ENCODE results near the gene HNMT.
"Not testable (repeated sequence)": the region's sequence is repeated elsewhere in the genome, so short reads cannot be mapped to it uniquely, and the experiment has no call there.

Gene HNMT

DNA sequence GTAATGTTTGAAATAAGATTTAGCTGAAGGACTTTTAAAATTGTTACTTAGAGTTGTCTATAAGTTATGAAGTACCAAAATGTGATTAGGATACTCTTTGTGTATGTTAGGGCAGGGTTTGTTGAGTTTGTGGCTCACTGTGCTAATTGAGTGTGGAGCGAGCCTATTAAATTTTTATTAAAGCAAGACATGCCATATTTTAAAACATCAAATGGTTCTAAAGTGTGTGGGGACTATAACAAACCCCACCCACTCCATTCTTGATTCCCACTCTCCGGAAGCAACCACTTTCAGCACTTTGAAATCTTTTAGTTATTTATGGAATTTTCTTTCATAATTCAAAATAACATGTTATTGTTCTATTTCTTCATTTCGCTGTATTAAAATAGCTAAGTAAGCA, 1.8 kb downstream of the HNMT start:
- ATAC-seq (ENCODE audit: low read depth) = no peak
- no peaks in the 10 kb centered on the region for H3K27me3 ChIP-seq (ENCODE audit: insufficient read depth, poor library complexity, severe bottlenecking)
- no peak overlapping the region for H3K27ac ChIP-seq (ENCODE audit: poor library complexity, severe bottlenecking)
- TF ChIP-seq, protein P1, sequence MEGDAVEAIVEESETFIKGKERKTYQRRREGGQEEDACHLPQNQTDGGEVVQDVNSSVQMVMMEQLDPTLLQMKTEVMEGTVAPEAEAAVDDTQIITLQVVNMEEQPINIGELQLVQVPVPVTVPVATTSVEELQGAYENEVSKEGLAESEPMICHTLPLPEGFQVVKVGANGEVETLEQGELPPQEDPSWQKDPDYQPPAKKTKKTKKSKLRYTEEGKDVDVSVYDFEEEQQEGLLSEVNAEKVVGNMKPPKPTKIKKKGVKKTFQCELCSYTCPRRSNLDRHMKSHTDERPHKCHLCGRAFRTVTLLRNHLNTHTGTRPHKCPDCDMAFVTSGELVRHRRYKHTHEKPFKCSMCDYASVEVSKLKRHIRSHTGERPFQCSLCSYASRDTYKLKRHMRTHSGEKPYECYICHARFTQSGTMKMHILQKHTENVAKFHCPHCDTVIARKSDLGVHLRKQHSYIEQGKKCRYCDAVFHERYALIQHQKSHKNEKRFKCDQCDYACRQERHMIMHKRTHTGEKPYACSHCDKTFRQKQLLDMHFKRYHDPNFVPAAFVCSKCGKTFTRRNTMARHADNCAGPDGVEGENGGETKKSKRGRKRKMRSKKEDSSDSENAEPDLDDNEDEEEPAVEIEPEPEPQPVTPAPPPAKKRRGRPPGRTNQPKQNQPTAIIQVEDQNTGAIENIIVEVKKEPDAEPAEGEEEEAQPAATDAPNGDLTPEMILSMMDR (IDR thresholded peaks at IDR 0.05; ENCODE audit: poor library complexity, severe bottlenecking) = no peak
- DNase-seq (ENCODE audit: low spot score) = no peak
- no peaks in the 10 kb centered on the region for H3K9me3 ChIP-seq (ENCODE audit: severe bottlenecking)
- no peaks in the 10 kb centered on the region for H3K36me3 ChIP-seq (ENCODE audit: low read depth)
- H3K4me3 ChIP-seq (ENCODE audit: severe bottlenecking) = no peak overlapping the region
- peaks cover 29% of the 10 kb centered on the region for H3K4me1 ChIP-seq (ENCODE audit: insufficient read depth, poor library complexity, severe bottlenecking)

DNA sequence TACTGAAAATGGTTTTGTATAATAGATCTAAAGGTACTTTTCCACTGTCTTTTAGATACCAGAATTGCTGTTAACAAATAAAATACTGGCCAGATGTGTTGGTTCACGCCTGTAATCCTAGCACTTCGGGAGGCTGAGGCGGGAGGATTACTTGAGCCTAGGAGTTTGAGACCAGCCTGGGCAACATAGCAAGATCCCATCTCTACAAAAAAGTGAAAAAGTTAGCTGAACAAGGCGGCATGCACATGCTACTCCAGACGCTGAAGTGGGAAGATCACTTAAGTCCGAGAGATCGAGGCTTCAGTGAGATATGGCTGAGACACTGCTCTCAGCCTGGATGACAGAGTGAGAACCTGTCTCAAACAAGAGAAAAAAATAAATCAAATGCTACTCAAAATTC, 2.8 kb downstream of the HNMT start:
- no peak for ATAC-seq (ENCODE audit: low read depth)
- no peaks in the 10 kb centered on the region for H3K27me3 ChIP-seq (ENCODE audit: insufficient read depth, poor library complexity, severe bottlenecking)
- H3K36me3 ChIP-seq (ENCODE audit: low read depth) = no peaks in the 10 kb centered on the region
- H3K27ac ChIP-seq (ENCODE audit: poor library complexity, severe bottlenecking) = no peak overlapping the region
- no peaks in the 10 kb centered on the region for H3K9me3 ChIP-seq (ENCODE audit: severe bottlenecking)
- DNase-seq (ENCODE audit: low spot score) = no peak
- peaks cover 29% of the 10 kb centered on the region for H3K4me1 ChIP-seq (ENCODE audit: insufficient read depth, poor library complexity, severe bottlenecking)
- TF ChIP-seq, protein P1 (IDR thresholded peaks at IDR 0.05; ENCODE audit: poor library complexity, severe bottlenecking) = no peak
- H3K4me3 ChIP-seq (ENCODE audit: severe bottlenecking) = no peak overlapping the region

DNA sequence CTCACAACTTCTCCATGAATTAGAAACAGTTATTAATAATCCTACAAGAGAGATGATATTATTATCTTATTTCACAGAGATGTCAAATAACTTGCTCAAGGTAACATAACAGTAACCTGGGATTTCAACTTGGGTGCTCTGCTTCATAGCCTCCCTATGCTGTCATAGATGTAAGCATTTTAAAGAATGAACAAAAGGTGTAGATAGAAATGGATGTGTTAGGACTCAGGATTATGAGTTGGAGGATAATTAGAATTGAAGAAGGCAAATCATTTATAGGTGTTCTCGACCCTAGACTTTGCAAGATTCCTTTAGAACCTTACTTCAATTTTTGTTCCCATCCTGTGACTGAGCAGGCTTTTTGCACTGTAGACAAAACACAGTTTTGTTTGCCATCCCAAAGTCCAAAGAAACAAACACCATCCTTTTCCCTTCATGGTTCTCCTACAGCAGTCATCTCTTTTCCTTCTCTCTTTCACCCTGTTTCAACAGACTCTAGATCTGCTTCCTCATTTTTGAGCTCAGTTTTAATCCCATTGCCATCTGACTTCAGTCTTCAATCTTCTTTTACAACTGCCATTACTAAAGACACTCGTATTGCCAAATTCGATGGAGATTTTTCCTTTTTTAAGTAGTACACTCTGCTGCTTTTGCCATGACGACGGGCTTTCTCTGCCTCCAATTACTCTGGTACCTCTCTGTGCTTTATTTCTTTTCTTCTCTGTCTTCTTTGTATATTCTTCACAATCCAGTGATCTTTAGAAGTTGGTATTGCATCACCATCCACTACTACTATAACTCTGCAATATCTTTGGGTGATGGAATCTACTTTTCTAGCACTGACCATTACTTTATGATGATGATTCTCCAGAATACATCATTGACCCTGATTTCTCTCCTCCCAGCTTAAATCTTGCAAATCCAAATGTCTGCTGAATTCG, 4.5 kb downstream of the HNMT start:
- Histone ChIP-seq H3K4me1 (ENCODE audit: insufficient read depth, poor library complexity, severe bottlenecking) (peaks cover 28% of the 10 kb centered on the region), H3K27ac (ENCODE audit: poor library complexity, severe bottlenecking) (peak overlapping the region; percentile 30), H3K36me3 (ENCODE audit: low read depth) (no peaks in the 10 kb centered on the region), H3K9me3 (ENCODE audit: severe bottlenecking) (no peaks in the 10 kb centered on the region), H3K27me3 (ENCODE audit: insufficient read depth, poor library complexity, severe bottlenecking) (no peaks in the 10 kb centered on the region), H3K4me3 (ENCODE audit: severe bottlenecking) (no peak overlapping the region)
- DNase-seq (ENCODE audit: low spot score) (no peak), ATAC-seq (ENCODE audit: low read depth) (peak; percentile 48; the same call in 2 of the 3 replicates)
- TF ChIP-seq, protein P1 (IDR thresholded peaks at IDR 0.05; ENCODE audit: poor library complexity, severe bottlenecking) = no peak

DNA sequence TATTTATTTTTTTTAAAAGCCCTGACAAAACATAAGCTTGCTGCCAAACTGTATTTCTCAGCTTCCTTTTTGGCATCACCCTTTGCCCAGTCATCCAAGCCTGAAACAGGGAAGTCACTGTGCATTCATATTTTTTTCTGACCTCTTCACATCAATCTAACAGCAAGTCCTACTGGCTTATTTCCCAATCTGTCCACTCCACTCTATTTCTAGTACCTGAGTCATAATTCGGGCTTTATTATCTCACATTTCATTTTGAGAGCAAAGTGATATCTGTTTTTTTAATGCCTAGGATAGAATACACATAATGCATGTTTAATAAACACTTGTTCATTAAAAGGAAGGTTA, 5.1 kb downstream of the HNMT start:
- Histone ChIP-seq H3K9me3 (ENCODE audit: severe bottlenecking) (no peaks in the 10 kb centered on the region), H3K27ac (ENCODE audit: poor library complexity, severe bottlenecking) (peak overlapping the region; percentile 30), H3K27me3 (ENCODE audit: insufficient read depth, poor library complexity, severe bottlenecking) (no peaks in the 10 kb centered on the region), H3K4me3 (ENCODE audit: severe bottlenecking) (no peak overlapping the region), H3K36me3 (ENCODE audit: low read depth) (no peaks in the 10 kb centered on the region), H3K4me1 (ENCODE audit: insufficient read depth, poor library complexity, severe bottlenecking) (peaks cover 21% of the 10 kb centered on the region)
- ATAC-seq (ENCODE audit: low read depth) = peak; percentile 92
- DNase-seq (ENCODE audit: low spot score) = no peak
- TF ChIP-seq, protein P1 (IDR thresholded peaks at IDR 0.05; ENCODE audit: poor library complexity, severe bottlenecking) = no peak

DNA sequence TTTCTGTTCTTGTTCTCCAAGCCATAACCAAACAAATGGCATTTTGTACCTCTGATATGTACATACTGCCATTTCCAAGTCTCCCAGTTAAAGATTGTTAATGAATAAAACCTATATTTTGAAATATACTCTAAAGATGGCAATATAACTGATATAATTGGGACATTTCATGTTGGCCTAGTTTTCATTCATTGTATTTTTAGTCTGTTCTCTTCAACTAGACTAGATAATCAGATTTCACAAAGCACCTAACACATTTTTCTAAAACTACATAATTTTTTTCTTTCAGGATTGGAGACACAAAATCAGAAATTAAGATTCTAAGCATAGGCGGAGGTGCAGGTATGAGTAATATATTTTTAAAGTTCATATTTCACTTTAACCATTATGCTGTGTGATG, 5.6 kb downstream of the HNMT start:
- Histone ChIP-seq H3K4me3 (ENCODE audit: severe bottlenecking) (no peak overlapping the region), H3K36me3 (ENCODE audit: low read depth) (no peaks in the 10 kb centered on the region), H3K9me3 (ENCODE audit: severe bottlenecking) (no peaks in the 10 kb centered on the region), H3K27me3 (ENCODE audit: insufficient read depth, poor library complexity, severe bottlenecking) (no peaks in the 10 kb centered on the region), H3K27ac (ENCODE audit: poor library complexity, severe bottlenecking) (peak overlapping the region; percentile 30), H3K4me1 (ENCODE audit: insufficient read depth, poor library complexity, severe bottlenecking) (peaks cover 17% of the 10 kb centered on the region)
- TF ChIP-seq, protein P1 (IDR thresholded peaks at IDR 0.05; ENCODE audit: poor library complexity, severe bottlenecking) = no peak
- DNase-seq (ENCODE audit: low spot score) (no peak), ATAC-seq (ENCODE audit: low read depth) (no peak)

DNA sequence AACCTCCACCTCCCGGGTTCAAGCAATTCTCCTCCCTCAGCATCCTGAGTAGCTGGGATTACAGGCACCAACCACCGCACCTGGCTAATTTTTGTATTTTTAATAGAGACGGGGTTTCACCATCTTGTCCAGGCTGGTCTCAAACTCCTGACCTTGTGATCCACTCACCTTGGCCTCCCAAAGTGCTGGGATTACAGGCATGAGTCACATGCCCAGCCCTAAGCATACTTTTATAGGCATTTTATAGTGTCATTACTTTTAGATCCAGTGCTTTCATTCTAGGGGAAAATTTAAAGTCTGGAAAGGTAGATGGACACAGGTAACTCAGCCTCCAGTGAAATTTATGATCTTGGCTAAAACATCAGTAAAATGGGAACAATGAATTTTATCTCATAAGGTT, 7.0 kb downstream of the HNMT start:
- not testable (repeated sequence) for H3K36me3 ChIP-seq (ENCODE audit: low read depth); H3K27ac ChIP-seq (ENCODE audit: poor library complexity, severe bottlenecking); H3K4me3 ChIP-seq (ENCODE audit: severe bottlenecking)

More for the DNA sequence above, 7.0 kb downstream of the HNMT start:
- not testable (repeated sequence) for H3K9me3 ChIP-seq (ENCODE audit: severe bottlenecking); H3K27me3 ChIP-seq (ENCODE audit: insufficient read depth, poor library complexity, severe bottlenecking); DNase-seq (ENCODE audit: low spot score); ATAC-seq (ENCODE audit: low read depth)
- H3K4me1 ChIP-seq (ENCODE audit: insufficient read depth, poor library complexity, severe bottlenecking) = peaks cover 25% of the 10 kb centered on the region

All from RWPE2 (cell line).